NCI-H187 treated with DMSO at 0.1 percent for 48 hours (cell line): ENCODE results near the gene FHL3.

Source experiments
- DNase-seq: peaks from one replicate; lab custom pipeline; 2025; lab: John Stamatoyannopoulos, UW

Gene FHL3

GRCh38 chr1:38012363-38013226 is 7.3 kb upstream of the FHL3 start, which contains the start of gene UTP11:
UTP11 (plus strand) TSS chr1:38012734; CDS start chr1:38012803, 69 bp downstream.
- peak; percentile 93 for DNase-seq

- no peak for DNase-seq
Measured at GRCh38 chr1:38009841-38010180, 4.5 kb upstream of the FHL3 start.

- no peak for DNase-seq
Measured at GRCh38 chr1:38009088-38009840, 4.0 kb upstream of the FHL3 start.

- no peak for DNase-seq
Measured at GRCh38 chr1:38006008-38006828, 904 bp upstream of the FHL3 start.

- DNase-seq: no peak
Measured at GRCh38 chr1:38004284-38005108, 818 bp downstream of the FHL3 start.

- no peak for DNase-seq
Measured at GRCh38 chr1:38003261-38004250, 1.8 kb downstream of the FHL3 start.

- no peak for DNase-seq
Measured at GRCh38 chr1:38000529-38001455, 4.5 kb downstream of the FHL3 start.

- DNase-seq: no peak
Measured at GRCh38 chr1:38000233-38000528, 5.1 kb downstream of the FHL3 start.

- DNase-seq: no peak
Measured at GRCh38 chr1:37999430-38000232, 5.7 kb downstream of the FHL3 start.

- no peak for DNase-seq
Measured at GRCh38 chr1:37998913-37999429, 6.3 kb downstream of the FHL3 start.

GRCh38 chr1:37998089-37998808 is 7.1 kb downstream of the FHL3 start:
- DNase-seq: no peak

GRCh38 chr1:37997256-37998088 is 7.8 kb downstream of the FHL3 start:
- DNase-seq: no peak

GRCh38 chr1:37995751-37996345 is 9.5 kb downstream of the FHL3 start:
- no peak for DNase-seq

- no peak for DNase-seq
Measured at GRCh38 chr1:37994886-37995566, 10.3 kb downstream of the FHL3 start.

GRCh38 chr1:37989361-37989930 is 15.9 kb downstream of the FHL3 start:
- no peak for DNase-seq
